NCI-H187 (cell line): Measurements from ENCODE around the gene ADAMTS7.
"Not testable (repeated sequence)": the region's sequence is repeated elsewhere in the genome, so short reads cannot be mapped to it uniquely, and the experiment has no call there.

Source experiments
- DNase-seq, 2 experiments: peaks; one replicate each; lab custom pipeline; 2025; lab: John Stamatoyannopoulos, UW

ADAMTS7 gene

GRCh38 chr15:78726870-78727551 lies 84.3 kb downstream of the ADAMTS7 start:
- no peak for DNase-seq

GRCh38 chr15:78719819-78720450 lies 91.3 kb downstream of the ADAMTS7 start:
- DNase-seq: not testable (repeated sequence)

- DNase-seq: no peak
These were observed 92.4 kb downstream of the ADAMTS7 start for GRCh38 chr15:78718837-78719236.

GRCh38 chr15:78717956-78718656 lies 93.2 kb downstream of the ADAMTS7 start:
- no peak for DNase-seq

- DNase-seq: no peak
These were observed 94.6 kb downstream of the ADAMTS7 start for GRCh38 chr15:78716651-78717050.

- DNase-seq: no peak
These were observed 95.3 kb downstream of the ADAMTS7 start for GRCh38 chr15:78715930-78716329.

- DNase-seq: no peak
These were observed 95.8 kb downstream of the ADAMTS7 start for GRCh38 chr15:78715434-78715833.

- no peak for DNase-seq
These were observed 96.4 kb downstream of the ADAMTS7 start for GRCh38 chr15:78714890-78715289.

GRCh38 chr15:78712797-78713515 lies 98.3 kb downstream of the ADAMTS7 start:
- no peak for DNase-seq

GRCh38 chr15:78711638-78712037 lies 99.6 kb downstream of the ADAMTS7 start:
- no peak for DNase-seq

- no peak for DNase-seq
These were observed 101.9 kb downstream of the ADAMTS7 start for GRCh38 chr15:78709263-78709882.
